Esophagus muscularis mucosa (tissue), 4 donors: Measurements from ENCODE around the gene SIPA1L3.

Experiments used
- CTCF ChIP-seq, 3 experiments: fragments of 200-600 bp in 2 of 3; fragments of 450-650 bp in 1 of 3; sonication (generic) in 2 of 3; IDR thresholded peaks; one replicate each; pipeline ENCODE4 v1.5.1; 2017 to 2019; ENCODE audit warnings: antibody characterized with exemption in 3 of 3, mild to moderate bottlenecking in 2 of 3, moderate library complexity in 1 of 3
- EP300 ChIP-seq: sonication (generic); formaldehyde crosslinking; IDR thresholded peaks from one replicate; pipeline ENCODE4 v1.6.1; 2017; ENCODE audit warnings: antibody characterized with exemption
- POLR2A ChIP-seq: fragments of 450-650 bp; IDR thresholded peaks from one replicate; pipeline ENCODE4 v1.6.1; 2017; ENCODE audit warnings: antibody characterized with exemption, moderate library complexity, mild to moderate bottlenecking, low read depth
- POLR2AphosphoS5 ChIP-seq, 2 donors: sonication (generic); formaldehyde crosslinking; IDR thresholded peaks; one replicate each; pipeline ENCODE4 v1.6.1; 2017; ENCODE audit warnings: antibody characterized with exemption in 2 of 2

- TF ChIP-seq EP300 (no peak), POLR2A (no peak), CTCF (IDR thresholded peaks at IDR 0.05) (no peak), POLR2AphosphoS5 (IDR thresholded peaks at IDR 0.05) (no peak)
Observed at GRCh38 chr19:38239816-38240215, 332.8 kb downstream of the SIPA1L3 start.
